Inflammatory macrophage treated with lipopolysaccharide for 4 hours (primary cell): ENCODE results near the gene OR1N1.
A peak's percentile ranks its signal among the peaks of the same experiment; 100 is the strongest.
"Not testable (repeated sequence)": the region's sequence is repeated elsewhere in the genome, so short reads cannot be mapped to it uniquely, and the experiment has no call there.

Experiments used
- DNase-seq: peaks from one replicate; pipeline ENCODE4 v3.0.0-alpha.2; 2020

Gene OR1N1, protein sequence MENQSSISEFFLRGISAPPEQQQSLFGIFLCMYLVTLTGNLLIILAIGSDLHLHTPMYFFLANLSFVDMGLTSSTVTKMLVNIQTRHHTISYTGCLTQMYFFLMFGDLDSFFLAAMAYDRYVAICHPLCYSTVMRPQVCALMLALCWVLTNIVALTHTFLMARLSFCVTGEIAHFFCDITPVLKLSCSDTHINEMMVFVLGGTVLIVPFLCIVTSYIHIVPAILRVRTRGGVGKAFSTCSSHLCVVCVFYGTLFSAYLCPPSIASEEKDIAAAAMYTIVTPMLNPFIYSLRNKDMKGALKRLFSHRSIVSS

DNA sequence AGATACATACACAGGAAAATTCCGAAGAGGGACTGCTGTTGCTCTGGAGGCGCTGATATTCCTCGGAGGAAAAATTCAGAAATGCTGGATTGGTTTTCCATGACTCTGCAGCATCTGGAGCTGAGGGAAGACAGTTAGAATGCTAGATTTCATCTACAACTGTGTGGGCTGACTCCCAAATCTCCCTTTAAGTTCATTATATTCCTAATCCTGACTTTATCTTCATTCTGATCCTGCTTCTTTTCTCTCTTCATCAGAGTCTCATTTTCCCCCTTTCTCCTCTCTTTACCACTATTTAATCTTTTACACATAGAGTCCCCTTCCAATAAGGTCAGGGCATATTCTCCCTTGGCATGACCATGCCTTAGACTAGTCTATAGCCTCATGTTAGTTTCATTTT, at the start of gene OR1N1:
TSS of gene OR1N1 (minus strand) at position 101 of the 400 bp plus-strand sequence. CDS start at position 101, 0 bp downstream.
- no peak for DNase-seq

- DNase-seq: no peak
These were observed 45.4 kb upstream of the OR1N1 start for GRCh38 chr9:122572456-122572855.

DNA sequence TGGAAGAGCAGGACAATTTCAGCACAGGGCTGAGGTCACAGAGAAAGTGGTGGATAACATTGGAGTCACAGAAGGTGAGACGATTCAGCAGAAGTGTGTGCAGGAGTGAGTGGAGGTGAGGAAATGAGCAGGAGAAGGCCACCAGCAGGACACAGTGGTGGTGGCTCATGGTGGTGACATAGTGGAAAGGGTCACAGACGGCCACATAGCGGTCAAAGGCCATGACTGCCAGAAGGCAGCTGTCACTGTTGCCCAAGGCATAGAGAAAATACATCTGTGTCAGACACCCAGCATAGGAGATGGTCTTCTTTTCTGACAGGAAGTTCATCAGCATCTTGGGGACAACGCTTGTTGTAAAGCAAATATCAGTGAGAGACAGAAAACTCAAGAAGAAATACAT, 40.8 kb upstream of the OR1N1 start:
- DNase-seq: no peak

DNA sequence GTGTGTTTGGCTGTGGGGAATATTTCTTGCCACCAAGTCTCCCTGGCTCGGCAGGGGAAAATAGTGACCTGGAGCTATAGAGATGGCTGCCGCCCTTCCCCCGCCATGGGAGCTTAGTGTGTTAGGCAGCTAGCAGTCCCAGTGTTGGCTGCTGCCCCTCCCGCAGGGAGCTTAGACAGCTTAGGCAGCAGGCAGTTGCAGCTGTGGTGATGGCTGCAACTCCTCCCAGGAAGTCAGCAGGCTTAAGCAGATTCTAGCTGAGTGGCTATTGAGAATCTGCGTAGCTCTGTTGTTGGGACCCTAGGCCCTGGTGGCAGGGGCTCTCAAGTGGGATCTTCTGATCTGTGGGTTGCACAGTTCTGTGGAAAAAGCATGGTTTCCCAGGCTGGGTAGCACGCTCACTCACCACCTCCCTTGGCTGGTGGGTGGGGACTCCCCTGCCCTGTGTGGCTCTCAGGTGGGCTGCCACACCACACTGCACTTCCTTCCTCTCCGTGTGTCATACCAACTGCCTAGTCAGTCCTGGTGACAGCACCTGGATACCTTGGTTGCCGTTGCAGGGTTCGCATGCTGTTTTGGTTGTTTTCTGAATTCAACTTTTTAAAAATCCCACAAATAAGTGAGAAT, 35.2 kb upstream of the OR1N1 start:
- DNase-seq: no peak

DNA sequence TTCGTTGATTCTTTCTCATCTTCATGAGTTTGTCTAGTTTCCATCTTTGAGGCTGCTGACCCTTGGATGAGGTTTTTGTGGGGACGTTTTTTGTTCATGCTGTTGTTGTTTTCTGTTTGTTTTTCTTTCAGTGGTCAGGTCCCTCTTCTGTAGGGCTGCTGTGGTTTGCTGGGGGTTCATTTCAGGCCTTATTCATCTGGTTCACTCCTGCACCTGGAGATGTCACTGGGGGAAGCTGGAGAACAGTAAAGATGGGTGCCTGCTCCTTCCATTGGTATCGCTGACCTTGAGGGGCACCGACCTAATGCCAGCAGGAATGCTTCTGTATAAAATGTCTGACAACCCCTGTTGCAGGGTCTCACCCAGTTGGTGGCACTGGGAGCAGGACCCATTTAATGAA, 34.4 kb upstream of the OR1N1 start:
- no peak for DNase-seq

- no peak for DNase-seq
These were observed 25.7 kb upstream of the OR1N1 start, which contains the start of gene OR1N2 for GRCh38 chr9:122552812-122553211. TSS of gene OR1N2 (plus strand) at chr9:122553112. CDS start at chr9:122553212, 100 bp downstream.

DNA sequence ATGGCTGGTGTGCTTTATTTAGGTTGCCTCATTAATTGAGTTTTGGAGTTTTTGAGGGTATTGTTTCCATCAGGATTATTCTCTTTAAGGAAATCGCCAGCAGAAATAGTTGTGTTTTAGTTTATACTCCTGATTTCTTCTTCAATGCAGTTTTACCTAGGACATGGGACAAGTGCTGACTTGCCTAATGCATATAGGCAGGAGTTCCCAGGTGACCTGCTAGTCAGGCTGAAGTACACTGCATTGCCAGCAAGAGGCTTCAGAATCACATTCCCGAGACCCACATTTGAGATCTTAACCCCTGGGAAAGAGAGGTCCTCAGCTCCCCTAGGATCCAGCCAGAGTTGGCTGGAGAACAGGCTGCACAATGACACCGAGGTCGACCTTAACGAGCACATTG, 24.3 kb upstream of the OR1N1 start:
- no peak for DNase-seq

DNA sequence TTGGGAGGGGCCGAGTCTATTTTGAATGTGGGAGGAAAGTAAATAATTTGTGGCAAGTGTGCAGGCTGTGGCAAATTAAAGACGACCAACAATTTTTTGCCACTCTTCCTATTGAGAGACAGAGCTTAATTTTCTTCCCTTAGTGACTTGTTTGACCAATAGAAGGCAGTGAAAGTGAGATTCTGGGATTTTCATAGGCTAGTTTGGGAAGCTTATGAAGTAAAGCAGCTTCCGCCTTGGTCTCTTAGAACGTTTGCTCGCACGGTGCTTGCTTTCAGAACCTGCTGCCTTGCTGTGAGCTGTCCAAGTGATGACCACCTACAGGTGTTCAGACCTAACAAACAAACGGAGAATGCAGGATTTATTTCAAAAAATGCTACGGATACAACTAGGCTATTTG, 19.1 kb upstream of the OR1N1 start:
- no peak for DNase-seq

DNA sequence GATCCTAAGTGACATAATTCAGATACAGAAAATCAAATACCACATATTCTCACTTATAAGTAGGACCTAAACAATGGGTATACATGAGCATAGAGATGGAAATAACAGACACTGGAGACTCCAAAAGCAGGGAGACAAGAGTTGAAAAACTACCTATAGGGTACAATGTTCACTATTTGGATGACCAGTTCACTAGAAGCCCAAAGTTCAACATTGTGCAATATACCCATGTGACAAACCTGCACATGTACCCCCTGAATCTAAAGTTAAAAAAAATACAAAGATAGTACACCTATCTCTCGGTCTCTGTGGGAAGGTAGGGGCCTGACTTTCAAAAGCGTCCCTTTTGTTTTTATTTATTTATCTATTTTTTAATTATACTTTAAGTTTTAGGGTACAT, 11.7 kb upstream of the OR1N1 start:
- no peak for DNase-seq

GRCh38 chr9:122537066-122537465, 10.0 kb upstream of the OR1N1 start:
- DNase-seq: not testable (repeated sequence)

GRCh38 chr9:122536134-122536533, 9.0 kb upstream of the OR1N1 start:
- no peak for DNase-seq

- DNase-seq: not testable (repeated sequence)
These were observed 4.1 kb upstream of the OR1N1 start for GRCh38 chr9:122531157-122531556.

DNA sequence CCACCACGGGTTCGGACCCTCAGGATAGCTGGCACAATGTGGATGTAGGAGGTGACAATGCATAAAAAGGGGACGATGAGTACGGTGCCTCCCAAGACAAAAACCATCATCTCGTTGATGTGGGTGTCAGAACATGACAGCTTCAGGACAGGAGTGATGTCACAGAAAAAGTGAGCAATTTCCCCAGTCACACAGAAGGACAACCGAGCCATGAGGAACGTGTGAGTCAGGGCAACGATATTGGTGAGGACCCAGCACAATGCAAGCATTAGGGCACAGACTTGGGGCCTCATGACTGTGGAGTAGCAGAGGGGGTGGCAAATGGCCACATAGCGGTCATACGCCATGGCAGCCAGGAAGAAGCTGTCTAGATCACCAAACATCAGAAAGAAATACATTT, 491 bp downstream of the OR1N1 start:
- no peak for DNase-seq

DNA sequence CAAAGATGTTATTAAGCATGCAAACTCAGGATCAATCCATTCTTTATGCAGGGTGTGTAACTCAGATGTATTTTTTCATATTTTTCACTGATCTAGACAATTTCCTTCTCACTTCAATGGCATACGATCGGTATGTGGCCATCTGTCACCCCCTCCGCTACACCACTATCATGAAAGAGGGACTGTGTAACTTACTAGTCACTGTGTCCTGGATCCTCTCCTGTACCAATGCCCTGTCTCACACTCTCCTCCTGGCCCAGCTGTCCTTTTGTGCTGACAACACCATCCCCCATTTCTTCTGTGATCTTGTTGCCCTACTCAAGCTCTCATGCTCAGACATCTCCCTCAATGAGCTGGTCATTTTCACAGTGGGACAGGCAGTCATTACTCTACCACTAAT, 7.7 kb downstream of the OR1N1 start:
- no peak for DNase-seq

DNA sequence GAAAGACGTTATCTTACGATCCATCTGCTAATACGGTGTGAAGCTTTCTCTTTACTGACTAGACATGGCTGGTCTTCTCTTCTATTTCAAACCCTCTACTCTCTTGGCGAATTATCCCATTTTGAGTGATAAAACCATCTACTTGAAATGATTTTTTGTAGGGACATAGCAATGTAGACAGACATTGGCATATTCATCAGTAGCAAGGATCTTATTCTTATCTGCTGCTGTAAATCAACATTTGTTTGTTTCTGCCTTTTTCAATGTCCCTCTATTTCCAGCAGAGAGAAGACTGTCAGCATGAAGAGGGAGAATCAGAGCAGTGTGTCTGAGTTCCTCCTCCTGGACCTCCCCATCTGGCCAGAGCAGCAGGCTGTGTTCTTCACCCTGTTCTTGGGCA, 8.3 kb downstream of the OR1N1 start, which contains the start of gene OR1J4:
TSS of gene OR1J4 (plus strand) at position 301 of the 400 bp plus-strand sequence. CDS start at position 301, 0 bp downstream.
- no peak for DNase-seq

- no peak for DNase-seq
These were observed 8.9 kb downstream of the OR1N1 start for GRCh38 chr9:122518226-122518625.

DNA sequence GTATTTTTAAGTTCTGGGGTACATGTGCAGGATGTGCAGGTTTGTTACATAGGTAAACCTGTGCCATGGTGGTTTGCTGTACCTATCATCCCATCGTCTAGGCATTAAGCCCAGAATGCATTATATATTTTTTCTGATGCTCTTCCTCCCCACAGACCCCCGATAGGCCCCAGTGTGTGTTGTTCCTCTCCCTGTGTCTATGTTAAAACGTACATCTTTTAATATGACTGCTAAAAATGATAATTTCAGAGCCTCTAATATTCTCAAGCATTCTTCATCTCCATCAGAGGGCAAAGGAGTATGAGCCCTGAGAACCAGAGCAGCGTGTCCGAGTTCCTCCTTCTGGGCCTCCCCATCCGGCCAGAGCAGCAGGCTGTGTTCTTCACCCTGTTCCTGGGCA, 16.6 kb downstream of the OR1N1 start, which contains the start of gene OR1J2:
TSS of gene OR1J2 (plus strand) at position 301 of the 400 bp plus-strand sequence. CDS start at position 301, 0 bp downstream.
- no peak for DNase-seq

GRCh38 chr9:122506964-122507363, 20.1 kb downstream of the OR1N1 start:
- no peak for DNase-seq

GRCh38 chr9:122498883-122499288, 28.2 kb downstream of the OR1N1 start:
- peak; percentile 10 for DNase-seq

GRCh38 chr9:122479062-122479461, 48.0 kb downstream of the OR1N1 start:
- DNase-seq: no peak

DNA sequence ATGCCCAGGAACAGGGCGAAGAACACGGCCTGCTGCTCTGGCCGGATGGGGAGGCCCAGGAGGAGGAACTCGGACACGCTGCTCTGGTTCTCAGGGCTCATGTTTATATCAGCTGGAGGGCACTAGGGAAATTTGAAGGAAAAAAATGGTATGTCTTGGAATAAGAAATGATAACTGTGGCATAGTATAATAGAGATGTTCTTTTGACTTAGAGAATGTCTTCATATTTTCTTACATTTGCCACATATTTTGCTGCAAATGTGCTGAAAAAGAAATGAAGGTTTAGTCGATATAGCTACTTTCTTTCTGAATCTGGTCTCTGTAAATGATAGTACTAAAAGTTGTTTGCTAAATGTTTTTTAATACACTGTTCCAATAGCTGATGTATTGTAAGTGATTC, 49.3 kb downstream of the OR1N1 start, which contains the start of gene OR1J1:
TSS of gene OR1J1 (minus strand) at position 101 of the 400 bp plus-strand sequence. CDS start at position 101, 0 bp downstream.
- no peak for DNase-seq

- DNase-seq: peak; percentile 15
These were observed 49.7 kb downstream of the OR1N1 start for GRCh38 chr9:122477346-122477745.
